Fibroblast of skin of left quadriceps (primary cell): ENCODE results near the gene TRAIP.
"Not testable (repeated sequence)": the region's sequence is repeated elsewhere in the genome, so short reads cannot be mapped to it uniquely, and the experiment has no call there.

Experiments
- DNase-seq, 2 experiments: peaks; one replicate each; pipeline ENCODE4 v3.0.0-alpha.2; 2013; ENCODE audit warnings: low read depth in 2 of 2

Gene TRAIP, protein sequence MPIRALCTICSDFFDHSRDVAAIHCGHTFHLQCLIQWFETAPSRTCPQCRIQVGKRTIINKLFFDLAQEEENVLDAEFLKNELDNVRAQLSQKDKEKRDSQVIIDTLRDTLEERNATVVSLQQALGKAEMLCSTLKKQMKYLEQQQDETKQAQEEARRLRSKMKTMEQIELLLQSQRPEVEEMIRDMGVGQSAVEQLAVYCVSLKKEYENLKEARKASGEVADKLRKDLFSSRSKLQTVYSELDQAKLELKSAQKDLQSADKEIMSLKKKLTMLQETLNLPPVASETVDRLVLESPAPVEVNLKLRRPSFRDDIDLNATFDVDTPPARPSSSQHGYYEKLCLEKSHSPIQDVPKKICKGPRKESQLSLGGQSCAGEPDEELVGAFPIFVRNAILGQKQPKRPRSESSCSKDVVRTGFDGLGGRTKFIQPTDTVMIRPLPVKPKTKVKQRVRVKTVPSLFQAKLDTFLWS

DNA sequence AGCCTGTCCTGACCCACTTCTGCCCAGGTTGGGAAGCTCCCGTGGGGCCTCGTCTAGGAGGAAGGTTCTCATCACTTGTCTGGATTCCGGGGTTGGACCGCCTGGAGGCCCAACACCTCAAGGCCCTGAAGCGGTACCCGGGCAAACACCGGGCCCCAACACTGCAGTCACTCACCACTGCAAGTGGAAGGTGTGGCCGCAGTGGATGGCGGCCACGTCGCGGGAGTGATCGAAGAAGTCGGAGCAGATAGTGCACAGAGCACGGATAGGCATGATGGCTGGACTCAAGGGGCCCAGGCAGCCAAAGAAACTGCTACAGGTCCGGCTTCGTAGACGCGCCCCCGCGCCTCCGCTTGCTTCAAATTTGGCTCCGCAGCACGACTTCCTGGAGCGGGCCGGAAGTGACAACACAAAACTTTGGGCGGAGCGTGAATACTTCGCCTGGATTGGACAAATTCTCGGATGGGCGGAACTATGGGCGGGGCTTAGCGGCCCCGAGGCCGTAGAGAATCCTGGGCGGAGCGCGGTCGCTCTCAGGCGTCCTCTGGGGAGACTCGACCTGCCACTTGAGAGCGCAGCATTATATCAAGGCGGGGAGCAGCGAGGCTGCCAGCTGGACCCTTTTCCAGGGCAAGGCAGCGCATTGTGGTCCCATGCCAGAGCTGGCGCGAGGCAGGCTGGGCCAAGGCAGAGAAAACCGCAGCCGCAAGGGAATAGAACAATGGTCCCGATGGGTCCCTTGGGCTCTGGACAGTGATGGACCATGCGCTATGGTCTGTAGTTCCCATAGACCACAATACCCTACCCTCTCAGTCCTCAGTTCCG lies at the start of gene TRAIP:
Gene TRAIP, minus strand, starts transcription at position 384 of the 825 bp plus-strand sequence. Its CDS starts 111 bp downstream, at position 273.
- DNase-seq = peak; percentile 79 to 82

DNA sequence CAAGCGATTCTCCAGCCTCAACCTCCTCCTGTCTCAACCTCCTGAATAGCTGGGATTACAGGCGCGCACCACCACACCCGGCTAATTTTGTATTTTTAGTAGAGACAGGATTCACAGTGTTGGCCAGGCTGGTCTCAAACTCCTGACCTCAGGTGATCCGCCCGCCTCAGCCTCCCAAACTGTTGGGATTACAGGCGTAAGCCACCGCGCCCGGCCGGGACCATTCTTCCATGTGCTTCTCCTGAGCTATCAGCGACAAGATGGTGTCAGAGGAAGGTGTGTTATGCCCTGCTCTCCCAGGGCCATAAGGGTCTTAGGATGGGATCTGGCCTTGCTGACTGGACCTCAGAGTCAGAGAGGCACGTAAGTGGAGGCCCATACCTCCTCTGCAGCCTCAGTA lies 48.1 kb upstream of the TRAIP start:
- not testable (repeated sequence) for DNase-seq

DNA sequence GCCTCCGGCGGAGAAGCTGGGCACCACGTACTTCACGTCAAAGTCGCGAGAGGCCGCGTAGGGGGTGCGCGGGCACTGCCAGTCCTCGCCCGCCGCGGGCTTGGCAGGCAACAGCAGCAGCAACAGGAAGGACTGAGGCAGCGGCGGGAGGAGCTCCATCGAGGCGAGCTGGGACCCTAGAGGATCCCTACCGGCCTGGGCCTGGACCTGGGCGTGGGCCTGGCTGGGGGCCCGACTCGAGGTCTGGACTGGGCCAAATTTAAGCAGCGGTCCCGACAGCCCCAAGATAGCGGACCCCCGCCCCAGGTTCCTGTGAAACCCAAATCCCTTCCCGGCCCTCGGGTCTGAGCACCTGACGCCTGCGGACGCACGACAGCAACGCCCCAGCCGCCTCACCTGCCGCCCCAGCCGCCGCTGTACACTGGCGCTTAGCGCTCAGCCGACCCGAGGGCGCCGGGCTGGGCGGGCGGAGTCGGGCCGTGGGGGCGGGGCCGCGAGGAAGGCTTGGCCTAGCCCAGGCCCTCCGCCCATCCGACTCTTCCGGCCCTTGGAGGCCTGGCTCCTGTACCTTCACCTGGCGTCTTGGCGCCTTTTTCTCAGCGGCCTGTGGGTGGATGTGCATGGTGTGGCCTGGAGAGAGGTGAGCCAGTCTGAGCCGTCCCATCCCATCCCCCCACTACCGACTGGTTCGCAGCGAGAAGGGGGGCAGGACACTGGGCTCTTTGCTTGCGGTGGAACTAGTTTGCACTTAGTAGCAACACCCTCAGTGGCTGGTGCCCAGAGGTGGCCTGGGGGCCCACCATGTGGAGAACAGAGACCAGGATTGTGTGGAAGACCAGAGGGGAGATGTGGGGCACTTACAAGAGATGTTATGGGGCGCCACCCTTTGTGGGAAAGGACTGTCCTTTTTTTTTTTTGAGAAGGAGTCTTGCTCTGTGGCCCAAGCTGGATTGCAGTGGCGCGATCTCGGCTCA lies 47.4 kb upstream of the TRAIP start, which contains the start of gene MST1R:
Gene MST1R, minus strand, starts transcription at position 423 of the 974 bp plus-strand sequence. Its CDS starts 264 bp downstream, at position 159.
- DNase-seq = no peak

DNA sequence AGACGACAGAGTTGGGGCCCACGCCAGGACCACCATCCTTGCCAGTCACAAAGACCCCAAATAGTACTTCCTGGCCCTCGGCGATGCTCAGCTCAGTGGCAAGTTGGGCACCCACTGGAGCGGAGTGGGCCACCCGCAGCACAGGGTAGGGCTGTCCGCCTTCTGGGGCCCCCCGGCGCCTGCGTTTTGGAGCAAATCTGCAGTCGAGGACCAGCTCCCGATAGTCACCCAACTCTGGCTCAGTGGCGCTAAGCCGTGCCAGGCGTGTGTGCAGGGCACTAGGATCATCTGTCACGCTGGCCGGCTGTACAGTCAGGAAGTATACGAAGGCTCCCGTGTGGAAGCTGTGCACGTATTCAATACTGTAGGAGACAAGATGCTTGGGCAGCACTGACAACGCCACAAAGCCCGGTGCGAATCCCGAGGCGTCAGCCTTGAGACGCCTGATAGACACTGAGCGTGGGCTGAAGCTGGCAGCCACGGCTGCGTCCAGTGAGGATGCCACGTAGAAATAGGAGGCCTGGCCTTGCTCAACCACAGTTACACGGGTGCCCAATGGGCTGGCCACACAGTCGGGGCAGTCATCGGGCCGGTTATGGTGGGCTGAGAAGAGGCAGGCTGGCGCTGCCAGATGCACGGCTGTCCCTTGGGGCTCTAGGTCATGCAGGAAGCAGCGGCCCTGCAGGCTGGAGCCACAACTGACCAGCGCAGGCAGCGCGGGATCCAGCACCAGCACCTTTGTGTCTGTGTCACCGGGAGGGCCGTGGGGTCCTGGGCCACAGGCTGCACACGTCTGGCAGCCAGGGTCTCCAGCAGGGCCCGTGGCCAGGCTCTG lies 46.4 kb upstream of the TRAIP start:
- DNase-seq = no peak

DNA sequence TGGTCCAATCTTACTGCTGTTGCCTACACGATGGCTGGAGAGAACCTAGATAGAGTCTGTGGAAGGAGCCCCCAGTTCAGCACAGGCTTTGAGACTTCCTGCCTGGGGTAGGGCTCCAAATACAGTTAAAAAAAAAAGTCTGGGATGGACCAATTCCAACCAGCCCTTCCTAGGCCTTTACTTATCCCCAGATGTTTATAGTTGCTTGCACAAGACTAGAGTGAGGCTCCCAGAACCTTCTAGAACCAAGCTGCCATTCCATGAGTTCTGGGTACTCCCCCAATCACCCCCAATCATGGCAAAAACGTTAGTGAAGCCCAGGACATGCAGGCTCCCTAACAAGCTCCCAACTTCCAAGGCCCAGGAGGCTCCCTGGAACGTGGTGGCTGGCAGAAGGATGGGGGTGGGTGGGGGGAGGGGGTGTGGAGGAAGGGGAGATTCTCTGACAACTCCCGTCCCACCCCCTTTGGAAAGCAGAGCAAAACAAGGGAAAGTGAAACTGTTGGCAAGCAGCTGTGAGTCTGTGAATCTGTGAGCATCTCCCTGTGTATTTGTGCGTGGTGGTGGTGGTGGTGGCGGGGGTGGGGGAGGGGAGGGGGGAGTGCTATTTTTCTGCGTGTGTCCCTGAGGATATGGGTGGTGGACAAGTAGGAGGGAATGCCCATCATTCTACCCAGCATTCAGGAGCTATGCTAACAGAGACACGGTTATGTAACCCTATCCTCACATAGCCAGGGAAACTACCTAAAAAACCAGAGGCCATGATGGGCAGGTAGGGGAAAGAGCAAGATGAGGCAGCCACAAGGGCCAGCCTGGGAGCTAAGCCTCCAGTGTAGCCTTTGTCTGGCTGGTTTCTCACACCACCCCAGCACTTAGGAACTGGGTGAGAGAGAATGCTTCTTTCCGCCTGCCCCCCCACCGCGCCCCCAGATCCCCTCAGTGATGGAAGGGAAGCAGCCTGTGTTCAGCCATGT lies 45.3 kb upstream of the TRAIP start:
- no peak for DNase-seq

DNA sequence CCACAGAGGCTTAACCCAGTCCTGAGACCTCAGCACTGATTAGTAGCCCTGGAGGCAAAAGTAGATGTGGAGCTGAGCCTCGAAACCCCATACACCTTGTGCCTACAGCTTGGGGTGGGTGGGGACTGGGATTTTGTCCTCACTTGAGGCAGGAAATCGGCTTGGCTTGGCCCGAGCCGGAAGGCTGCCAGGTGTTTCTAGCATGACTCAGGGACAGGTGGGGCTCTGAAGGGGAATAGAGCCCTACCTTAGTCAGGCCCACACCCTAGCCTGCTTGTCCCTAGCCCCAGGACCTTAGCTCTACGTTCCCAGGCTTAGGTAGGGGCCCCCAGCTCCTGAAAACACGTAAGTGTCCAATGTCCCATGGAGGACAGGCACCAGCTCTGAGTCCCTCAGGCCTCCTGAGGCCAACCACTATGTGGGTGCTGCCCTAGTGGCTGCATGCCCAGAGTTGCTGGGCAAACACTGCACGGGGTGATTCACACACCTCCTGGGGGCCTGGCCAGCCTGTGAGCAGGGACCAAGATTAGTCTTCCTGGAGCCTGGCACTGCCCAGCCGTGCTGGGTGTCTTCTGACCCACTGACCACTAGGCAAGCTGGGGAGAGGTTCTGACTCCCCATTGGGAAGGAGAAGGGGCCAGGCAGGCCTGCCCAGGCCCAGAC lies 44.3 kb upstream of the TRAIP start:
- DNase-seq = no peak

DNA sequence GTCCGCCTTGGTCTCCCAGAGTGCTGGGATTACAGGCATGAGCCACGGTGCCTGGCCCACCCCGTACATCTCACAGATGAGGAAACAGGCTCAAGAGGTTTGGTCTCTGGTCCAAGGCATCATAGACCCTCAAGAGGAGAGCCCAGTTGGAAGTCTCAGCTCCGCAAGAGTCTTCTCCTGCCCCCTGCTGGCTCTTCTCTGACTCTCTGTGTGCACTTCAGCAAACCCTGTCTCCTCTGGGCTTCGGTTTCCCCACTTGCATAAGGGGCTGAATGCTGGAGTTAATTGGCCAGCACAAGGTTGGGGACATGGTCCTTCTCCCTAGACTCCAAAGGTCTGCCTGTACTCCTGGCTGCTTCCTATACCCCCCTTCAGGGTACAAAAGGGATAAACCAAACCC lies 43.5 kb upstream of the TRAIP start:
- DNase-seq = no peak

DNA sequence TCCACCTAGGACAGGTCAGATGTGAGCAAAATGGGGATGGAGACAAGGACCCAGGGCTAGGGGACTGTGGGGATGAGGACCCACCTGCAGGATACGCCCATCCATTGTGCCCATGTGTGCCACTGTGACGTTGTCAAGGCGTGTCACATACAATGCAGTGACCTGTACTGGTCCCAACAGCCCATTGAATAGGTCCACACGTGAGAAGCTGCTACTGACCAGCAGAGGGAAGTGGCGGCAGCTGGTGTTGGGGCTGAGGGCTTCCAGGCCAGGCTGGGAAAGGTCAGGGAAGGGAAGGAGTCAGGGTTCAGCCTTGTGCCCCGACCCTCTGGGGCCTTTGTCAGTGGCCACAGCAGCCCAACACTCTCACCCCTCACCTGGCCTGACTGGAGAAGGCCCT lies 42.6 kb upstream of the TRAIP start:
- no peak for DNase-seq

DNA sequence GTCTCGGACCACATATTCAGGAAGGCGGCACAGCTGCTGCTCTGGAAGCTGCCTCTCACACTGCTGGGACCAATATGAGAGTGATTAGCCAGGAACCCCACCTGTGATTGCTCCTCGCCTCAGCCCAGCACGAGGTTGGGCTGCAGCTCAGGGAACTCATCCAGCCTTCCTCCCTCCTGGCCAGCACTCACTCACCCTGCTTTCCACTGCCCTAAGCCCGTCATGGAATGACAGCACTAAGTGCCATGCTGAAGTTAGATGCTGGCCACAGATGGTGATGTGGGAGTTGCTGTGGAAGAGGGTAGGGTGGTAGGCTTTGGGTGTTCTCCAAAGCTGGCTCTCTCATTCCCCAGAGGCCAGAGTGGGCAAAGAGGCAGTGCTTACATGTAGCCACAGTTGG lies 40.0 kb upstream of the TRAIP start:
- DNase-seq = no peak

DNA sequence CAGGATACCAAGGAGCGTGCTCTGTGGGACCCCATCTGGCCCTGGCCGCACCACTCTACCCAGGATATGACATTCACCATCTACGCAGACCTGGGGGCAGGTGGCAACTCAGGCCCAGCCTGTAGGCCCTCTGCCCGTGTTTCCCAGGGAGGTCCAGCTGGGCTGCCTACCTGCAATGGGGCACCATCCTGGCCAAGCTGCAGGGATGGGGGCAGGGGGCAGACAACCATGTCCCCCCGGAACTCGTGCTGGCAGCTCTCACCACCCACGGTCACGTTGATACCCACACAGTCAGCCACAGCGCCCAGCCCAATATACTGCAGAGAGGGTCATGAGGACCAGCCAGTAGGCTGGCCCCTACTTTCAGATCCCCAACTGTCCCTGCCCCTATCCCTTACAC lies 39.4 kb upstream of the TRAIP start:
- DNase-seq = no peak

DNA sequence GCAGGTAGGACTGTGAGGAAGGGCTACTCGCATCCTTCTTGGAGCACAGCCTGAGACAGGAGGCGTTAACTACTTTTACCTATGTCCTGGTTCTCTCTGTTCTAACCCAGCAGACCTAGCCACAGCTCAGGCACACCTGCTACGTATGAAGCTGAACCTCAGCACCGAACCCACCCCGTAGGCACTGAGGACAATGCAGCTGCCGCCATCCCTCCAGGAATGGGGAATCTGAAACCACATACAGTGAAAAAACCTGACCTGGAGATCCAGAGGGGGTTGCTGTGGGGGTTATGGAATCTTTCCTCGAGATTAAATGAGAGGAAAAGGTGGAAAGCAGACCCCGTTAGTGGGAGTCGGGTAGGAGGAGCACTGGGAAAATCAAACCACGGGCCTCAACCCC lies 32.9 kb upstream of the TRAIP start:
- no peak for DNase-seq

DNA sequence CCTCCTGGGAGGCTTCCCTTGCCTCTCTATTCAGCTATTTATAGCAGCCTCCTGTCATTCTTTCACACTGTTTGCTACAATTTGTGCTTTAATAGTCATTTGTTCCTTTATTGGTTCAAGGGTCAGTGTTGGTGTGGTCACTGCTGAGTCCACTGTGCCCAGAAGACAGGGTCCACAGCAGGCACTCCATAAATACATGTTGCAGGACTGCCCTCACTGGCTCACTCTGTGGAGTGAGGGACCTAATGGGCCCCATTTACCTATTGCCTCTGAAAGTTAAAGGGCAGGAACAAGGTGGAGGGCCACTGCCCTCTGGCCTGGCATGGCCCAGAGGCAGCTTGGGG lies 30.5 kb upstream of the TRAIP start:
- no peak for DNase-seq

DNA sequence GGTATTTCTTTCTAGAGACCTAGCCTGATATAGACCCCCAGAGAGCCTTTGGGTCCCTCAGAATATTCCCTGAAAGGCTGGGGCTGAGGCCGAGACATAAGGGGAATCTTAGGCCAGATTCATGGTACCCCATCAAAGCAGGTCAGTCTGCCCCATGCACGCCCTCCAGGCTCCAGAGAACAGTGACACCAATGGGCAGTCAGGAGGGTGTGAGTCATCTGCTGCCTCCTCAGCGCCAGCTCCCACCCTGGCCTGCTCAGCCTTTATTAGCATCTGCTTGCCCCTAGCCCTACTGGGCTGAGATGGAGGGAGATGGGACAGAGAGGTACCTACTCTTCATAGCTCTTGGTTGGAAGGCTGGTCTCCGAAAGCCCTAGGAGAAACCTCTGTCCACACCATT lies 27.6 kb upstream of the TRAIP start:
- no peak for DNase-seq

DNA sequence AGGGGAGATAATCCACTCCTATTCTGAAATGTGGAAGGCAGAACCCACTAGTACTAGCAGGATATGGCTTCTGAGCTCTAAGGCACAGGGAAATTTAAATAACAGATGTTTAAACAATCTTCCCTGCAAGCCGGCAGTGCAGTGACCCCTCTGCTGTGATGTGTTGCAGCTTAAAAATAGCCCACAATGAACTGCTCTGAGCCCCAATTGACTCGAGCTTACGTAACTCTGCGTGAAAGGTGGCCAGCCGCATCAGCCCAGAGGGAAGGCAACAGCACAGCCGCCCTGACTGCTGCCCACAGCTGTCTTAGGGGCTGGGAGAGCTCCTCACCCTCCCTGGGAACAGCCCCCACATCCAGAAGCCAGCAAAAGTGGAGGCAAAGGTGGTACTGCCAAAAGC lies 25.8 kb upstream of the TRAIP start:
- no peak for DNase-seq

DNA sequence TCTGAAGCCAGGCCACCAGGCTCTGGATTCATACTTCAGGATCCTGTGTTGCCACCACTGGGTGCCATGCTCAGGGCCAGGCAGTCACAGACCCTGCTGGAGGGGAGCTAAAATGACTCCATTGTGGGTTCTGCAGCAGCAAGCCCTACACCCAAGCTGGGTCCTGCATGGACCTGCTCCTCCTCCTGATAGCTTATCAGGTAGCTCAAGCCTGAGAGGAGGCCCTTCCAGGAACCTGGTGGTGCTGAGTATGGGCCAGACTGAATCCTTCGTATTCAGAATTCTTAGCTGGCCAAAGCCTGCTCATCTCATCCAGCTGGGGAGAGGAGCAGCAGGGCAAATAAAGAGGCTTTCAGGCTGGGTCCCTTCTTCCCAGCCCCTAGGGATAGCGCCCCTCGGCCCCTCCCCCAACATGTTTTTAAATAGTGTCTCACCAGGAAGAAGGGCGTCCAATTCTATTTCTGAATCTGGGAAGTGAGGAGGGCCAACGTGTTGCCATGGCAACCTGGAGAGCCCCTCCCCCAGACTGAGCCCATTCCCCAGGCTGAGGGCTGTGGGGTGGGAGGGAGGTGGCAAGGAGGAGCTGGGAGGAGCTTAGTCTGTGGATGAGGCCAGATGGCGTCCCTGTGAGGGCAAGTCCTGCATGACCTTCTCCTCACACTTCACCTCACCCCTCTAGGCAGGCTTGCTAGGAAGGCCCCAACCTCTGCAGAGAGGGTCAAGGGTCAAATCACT lies 24.4 kb upstream of the TRAIP start:
- no peak for DNase-seq

DNA sequence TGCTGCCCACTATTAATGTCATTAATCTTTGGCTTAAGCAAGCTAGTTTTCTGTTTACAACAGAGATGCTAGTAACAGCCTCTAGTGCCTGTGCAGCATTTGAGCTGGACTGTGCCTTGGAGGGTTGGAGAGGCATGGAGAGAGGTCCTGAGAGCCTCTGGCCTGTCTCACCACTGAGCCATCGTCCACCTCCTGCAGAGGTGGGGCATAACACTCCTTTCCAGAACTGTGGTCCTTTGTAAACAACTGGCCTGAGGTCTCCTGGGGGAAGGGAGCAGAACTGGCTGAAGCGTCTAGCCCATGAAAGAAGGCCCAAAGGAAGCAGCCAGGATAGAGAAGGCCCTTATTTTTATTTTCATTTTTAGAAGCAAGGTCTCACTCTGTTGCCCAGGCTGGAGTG lies 23.4 kb upstream of the TRAIP start:
- no peak for DNase-seq

DNA sequence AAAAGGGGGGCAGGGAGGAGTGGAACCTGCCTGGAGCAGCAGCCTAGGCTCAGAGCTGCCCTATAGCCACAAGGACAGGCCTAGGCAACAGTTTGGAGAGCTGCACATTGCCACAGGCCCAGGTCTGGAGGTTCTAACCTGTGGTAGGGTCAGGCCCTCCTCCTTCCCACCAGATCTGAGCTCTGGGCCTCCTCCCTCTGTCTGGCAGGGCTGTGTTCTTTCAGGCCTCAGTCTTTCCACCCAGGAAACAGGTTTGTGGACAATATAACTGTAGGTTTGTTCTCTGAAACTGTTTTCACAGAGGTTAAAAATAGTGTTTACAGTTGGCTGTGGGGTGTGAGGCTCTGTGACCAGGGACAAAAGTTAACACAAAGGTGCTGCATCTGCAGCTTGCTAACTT lies 22.3 kb upstream of the TRAIP start:
- DNase-seq = no peak

DNA sequence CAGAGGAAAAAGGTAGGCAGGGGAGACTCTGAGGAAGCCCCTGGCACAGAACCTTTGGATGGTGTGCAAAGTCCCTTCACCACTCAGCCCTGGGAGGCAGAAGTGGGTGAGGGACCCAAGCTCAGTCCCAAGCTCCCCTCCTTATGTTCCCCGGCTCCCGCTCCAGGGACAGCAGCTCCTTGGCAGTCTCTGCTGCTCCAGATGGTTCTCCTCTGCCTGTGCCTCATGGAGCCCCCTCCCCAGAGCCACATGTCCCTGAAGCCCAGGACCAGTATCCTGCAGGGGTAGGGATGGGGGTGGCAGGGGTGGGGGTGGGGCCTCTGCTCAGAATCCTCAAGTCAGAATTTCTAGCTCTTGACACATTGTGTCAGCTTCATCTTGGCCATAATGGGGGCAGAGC lies 21.4 kb upstream of the TRAIP start:
- DNase-seq = no peak
